ENCODE data around the gene PHF10. TPM values are rescaled to one million over a fixed set of nuclear protein-coding genes. Genes with fewer than 3 reads are reported as not detected.

The PHF10 gene
- total and polyA plus RNA-seq, 9 donors, result 37.9 to 102 (median 70.0) TPM

DNA sequence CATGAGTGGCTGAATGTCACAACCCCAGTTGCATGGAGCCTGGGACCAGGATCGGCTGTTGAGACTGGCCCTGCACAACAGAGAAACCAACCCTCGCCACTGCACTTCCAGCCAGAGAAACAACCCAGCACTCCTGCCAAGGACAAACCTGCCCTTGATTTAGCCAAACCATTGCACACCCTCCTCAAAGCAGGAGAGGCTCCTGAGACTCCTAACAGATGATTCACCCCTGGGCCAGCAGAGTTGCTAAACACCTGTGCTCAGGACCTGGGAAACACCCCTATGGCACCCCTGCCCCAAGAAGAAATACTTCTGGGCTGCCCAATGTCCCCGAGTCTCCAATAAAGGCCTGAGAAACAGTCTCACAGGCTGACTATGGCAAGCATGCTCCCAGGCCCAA is 40.2 kb downstream of the PHF10 start:
- H3K27ac ChIP-seq, result no peak overlapping the region
- no peak for DNase-seq
- TF ChIP-seq, protein P1, sequence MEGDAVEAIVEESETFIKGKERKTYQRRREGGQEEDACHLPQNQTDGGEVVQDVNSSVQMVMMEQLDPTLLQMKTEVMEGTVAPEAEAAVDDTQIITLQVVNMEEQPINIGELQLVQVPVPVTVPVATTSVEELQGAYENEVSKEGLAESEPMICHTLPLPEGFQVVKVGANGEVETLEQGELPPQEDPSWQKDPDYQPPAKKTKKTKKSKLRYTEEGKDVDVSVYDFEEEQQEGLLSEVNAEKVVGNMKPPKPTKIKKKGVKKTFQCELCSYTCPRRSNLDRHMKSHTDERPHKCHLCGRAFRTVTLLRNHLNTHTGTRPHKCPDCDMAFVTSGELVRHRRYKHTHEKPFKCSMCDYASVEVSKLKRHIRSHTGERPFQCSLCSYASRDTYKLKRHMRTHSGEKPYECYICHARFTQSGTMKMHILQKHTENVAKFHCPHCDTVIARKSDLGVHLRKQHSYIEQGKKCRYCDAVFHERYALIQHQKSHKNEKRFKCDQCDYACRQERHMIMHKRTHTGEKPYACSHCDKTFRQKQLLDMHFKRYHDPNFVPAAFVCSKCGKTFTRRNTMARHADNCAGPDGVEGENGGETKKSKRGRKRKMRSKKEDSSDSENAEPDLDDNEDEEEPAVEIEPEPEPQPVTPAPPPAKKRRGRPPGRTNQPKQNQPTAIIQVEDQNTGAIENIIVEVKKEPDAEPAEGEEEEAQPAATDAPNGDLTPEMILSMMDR (IDR thresholded peaks at IDR 0.05), result no peak
- no peak for TF ChIP-seq EP300 (IDR thresholded peaks at IDR 0.05)
- no peak for TF ChIP-seq POLR2A (IDR thresholded peaks at IDR 0.05)
- H3K4me3 ChIP-seq, result no peak overlapping the region
- H3K9me3 ChIP-seq, result no peaks in the 10 kb centered on the region
- intact Hi-C loops (cut with DNase I), result no loop called here
- no peaks in the 10 kb centered on the region for H3K4me1 ChIP-seq (ENCODE audit: insufficient read depth)
- H3K36me3 ChIP-seq, result no peaks in the 10 kb centered on the region
- 97 to 100% (median 100%) methylated on average over 3 of the region's 3 CpGs for WGBS, 3 donors
- no peaks in the 10 kb centered on the region for H3K27me3 ChIP-seq

- WGBS, 3 donors, result 33 to 43% (median 36%) methylated on average over 1 of the region's 1 CpG
- TF ChIP-seq POLR2A (IDR thresholded peaks at IDR 0.05) (no peak), EP300 (IDR thresholded peaks at IDR 0.05) (no peak)
- TF ChIP-seq, protein P1 (IDR thresholded peaks at IDR 0.05), result no peak
- H3K4me1 ChIP-seq (ENCODE audit: insufficient read depth), result no peaks in the 10 kb centered on the region
- H3K36me3 ChIP-seq, result no peaks in the 10 kb centered on the region
- intact Hi-C loops (cut with DNase I), result no loop called here
- no peaks in the 10 kb centered on the region for H3K27me3 ChIP-seq
- H3K27ac ChIP-seq, result no peak overlapping the region
- H3K4me3 ChIP-seq, result no peak overlapping the region
- no peaks in the 10 kb centered on the region for H3K9me3 ChIP-seq
- no peak for DNase-seq
These were observed 46.0 kb downstream of the PHF10 start for GRCh38 chr6:169678342-169678741.

- 89 to 97% (median 91%) methylated on average over 1 of the region's 1 CpG for WGBS, 3 donors
- intact Hi-C loops (cut with DNase I), result no loop called here
- Histone ChIP-seq H3K27ac (no peak overlapping the region), H3K4me3 (no peak overlapping the region), H3K9me3 (no peaks in the 10 kb centered on the region), H3K36me3 (no peaks in the 10 kb centered on the region), H3K27me3 (no peaks in the 10 kb centered on the region), H3K4me1 (ENCODE audit: insufficient read depth) (no peaks in the 10 kb centered on the region)
- no peak for DNase-seq
- TF ChIP-seq EP300 (IDR thresholded peaks at IDR 0.05) (no peak), POLR2A (IDR thresholded peaks at IDR 0.05) (no peak)
- TF ChIP-seq, protein P1 (IDR thresholded peaks at IDR 0.05), result no peak
These were observed 47.2 kb downstream of the PHF10 start for GRCh38 chr6:169677096-169677495.

- WGBS, 3 donors, result 92 to 97% (median 96%) methylated on average over 3 of the region's 3 CpGs
- no peaks in the 10 kb centered on the region for H3K36me3 ChIP-seq
- intact Hi-C loops (cut with DNase I), result no loop called here
- no peaks in the 10 kb centered on the region for H3K4me1 ChIP-seq (ENCODE audit: insufficient read depth)
- H3K27ac ChIP-seq, result no peak overlapping the region
- H3K9me3 ChIP-seq, result no peaks in the 10 kb centered on the region
- DNase-seq, result no peak
- TF ChIP-seq POLR2A (IDR thresholded peaks at IDR 0.05), result no peak
- TF ChIP-seq, protein P1 (IDR thresholded peaks at IDR 0.05), result no peak
- no peak for TF ChIP-seq EP300 (IDR thresholded peaks at IDR 0.05)
- no peak overlapping the region for H3K4me3 ChIP-seq
- H3K27me3 ChIP-seq, result no peaks in the 10 kb centered on the region
These were observed 49.3 kb downstream of the PHF10 start for GRCh38 chr6:169675011-169675410.

DNA sequence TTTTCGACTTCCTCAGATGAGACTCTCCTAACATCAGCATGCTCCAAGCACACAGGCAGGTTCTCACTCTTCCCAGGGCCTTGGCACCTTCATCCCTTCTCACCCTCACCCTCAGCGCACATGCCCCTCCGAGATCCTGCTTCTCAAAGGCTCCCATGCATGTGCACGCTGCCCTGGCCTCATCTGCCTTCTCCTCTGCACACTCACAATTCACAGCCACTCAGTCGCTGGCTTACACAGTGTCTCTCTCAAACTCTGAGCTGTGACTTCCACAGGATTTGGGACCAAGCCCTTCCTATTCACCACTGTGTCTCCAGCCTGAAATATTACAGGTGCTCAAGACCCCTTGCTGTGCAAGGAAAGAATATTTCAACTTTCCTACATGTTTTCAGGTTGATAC is 52.7 kb downstream of the PHF10 start:
- no peak for DNase-seq
- no peaks in the 10 kb centered on the region for H3K4me1 ChIP-seq (ENCODE audit: insufficient read depth)
- no peak for TF ChIP-seq POLR2A (IDR thresholded peaks at IDR 0.05)
- TF ChIP-seq EP300 (IDR thresholded peaks at IDR 0.05), result no peak
- TF ChIP-seq, protein P1 (IDR thresholded peaks at IDR 0.05), result no peak
- H3K4me3 ChIP-seq, result no peak overlapping the region
- no peaks in the 10 kb centered on the region for H3K36me3 ChIP-seq
- WGBS, 3 donors, result 97% methylated on average over 5 of the region's 5 CpGs
- intact Hi-C loops (cut with DNase I), result no loop called here
- no peaks in the 10 kb centered on the region for H3K9me3 ChIP-seq
- no peak overlapping the region for H3K27ac ChIP-seq
- H3K27me3 ChIP-seq, result no peaks in the 10 kb centered on the region
